Left ventricle myocardium superior (tissue), 1 donor: ENCODE results near the gene CHAF1A. TPM values are rescaled to one million over a fixed set of nuclear protein-coding genes. Genes with fewer than 3 reads are reported as not detected.

Source experiments
- ATAC-seq: fragments of 200-7000 bp; cut with Tn5 transposase; one replicate; pipeline ENCODE4 v1.9.1; 2020; ENCODE audit warnings: mild to moderate bottlenecking, moderate library complexity
- DNase-seq: peaks from one replicate; pipeline ENCODE4 v3.0.0-alpha.2; 2020
- intact Hi-C: fragments of 100-400 bp; cut with micrococcal nuclease; formaldehyde crosslinking; loops from one replicate; pipeline ENCODE4 v1.11.0; 2022
- total RNA-seq: library from RNA; stranded (reverse); fragmentation: NEBNext Ultra II Directional; extraction: Animal tissue kit (Norgen Biotek cat#: 25700); gene quantifications from one replicate; pipeline ENCODE4 v1.2.1, GENCODE V29; 2021
- donor health status: DM: no; HTN: yes; CAD: no; lungs with severe emphysema.

The CHAF1A gene
- total RNA-seq, 1 donor from 2014 or later, result 7.2 TPM

DNA sequence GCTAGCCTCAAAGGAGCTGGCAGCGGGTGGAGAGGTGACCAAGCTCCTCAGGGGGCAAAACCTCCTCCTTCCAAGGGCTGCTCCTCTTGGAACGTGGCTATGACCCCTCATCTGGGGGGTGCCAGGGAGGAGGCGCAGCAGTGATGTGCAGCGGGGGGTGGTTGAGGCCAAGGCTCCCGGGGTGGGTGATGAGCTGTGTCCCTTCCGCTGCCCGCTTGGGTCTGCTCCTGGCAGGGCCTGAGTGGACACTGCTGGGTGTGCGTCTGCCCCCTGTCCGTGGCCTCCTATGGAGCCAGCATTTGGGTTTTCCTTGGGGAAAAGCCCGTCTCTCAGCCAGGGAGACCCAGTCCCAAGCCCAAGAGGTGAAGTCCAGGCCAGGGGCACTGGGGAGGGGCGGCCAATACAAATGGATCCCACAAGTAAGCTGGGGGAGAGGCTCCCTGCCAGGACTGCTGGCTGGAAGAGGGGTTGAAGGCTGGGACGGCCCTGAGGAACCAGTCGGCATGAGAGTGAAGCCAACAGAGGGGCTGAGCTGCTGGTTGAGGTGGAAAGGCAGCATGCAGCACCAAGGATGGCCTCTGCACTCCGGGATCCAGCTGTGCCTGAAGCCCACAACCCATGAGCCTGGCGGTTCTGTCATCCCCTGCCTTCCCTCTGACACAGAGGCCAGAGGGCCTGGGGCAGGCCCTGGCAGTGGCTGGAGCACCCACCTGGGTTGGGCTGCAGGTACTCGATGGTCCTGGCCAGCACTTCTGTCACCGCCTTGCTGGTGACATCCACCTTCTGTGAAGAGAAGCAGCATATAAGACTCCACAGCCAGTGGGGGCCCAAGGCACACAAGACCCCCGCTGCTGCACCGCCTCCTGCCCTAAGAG, 36.4 kb upstream of the CHAF1A start:
- intact Hi-C loops, result no loop called here
- ATAC-seq (no peak), DNase-seq (no peak)

- no peak for DNase-seq
- ATAC-seq, result no peak
- intact Hi-C loops, result no loop called here
Measured at GRCh38 chr19:4366666-4367335, 35.6 kb upstream of the CHAF1A start.

DNA sequence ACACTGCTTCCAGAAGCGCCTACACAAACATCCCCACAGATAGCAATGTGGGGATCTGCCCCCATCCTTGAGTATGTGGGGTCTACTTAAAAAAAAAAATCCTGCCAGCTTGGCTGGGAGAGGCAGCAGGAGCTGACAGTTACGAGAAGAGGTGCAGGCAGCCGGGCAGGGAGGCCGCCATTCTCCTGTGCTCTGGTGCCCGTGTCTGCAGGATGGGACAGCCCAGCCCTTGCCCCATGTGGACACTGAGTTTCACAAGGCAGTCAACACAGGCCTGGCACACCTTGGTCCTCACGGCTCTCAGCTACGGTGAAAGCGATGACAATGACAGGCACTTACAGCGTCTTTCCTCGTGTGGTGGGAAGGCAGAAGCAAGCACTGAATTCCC, 35.1 kb upstream of the CHAF1A start:
- DNase-seq (no peak), ATAC-seq (no peak)
- intact Hi-C loops, result no loop called here

DNA sequence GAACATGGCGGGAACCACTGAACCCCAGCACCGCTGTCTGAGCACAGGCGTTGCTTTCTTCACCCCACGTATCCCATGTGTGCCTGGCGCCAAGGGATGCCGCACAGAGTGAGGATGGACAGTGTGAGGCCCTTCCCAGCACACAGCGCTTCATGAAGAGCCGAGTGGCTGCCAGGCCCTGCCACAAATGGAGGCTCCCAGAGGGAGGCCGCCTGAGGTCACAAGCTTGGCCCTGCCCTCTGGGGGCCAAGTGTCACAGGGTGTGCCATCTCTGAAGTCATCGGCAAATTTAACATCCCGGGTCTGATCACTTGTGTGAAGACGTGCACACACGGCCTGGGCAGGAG, 34.7 kb upstream of the CHAF1A start:
- ATAC-seq (peak; percentile 2), DNase-seq (no peak)
- intact Hi-C loops, result no loop called here

DNA sequence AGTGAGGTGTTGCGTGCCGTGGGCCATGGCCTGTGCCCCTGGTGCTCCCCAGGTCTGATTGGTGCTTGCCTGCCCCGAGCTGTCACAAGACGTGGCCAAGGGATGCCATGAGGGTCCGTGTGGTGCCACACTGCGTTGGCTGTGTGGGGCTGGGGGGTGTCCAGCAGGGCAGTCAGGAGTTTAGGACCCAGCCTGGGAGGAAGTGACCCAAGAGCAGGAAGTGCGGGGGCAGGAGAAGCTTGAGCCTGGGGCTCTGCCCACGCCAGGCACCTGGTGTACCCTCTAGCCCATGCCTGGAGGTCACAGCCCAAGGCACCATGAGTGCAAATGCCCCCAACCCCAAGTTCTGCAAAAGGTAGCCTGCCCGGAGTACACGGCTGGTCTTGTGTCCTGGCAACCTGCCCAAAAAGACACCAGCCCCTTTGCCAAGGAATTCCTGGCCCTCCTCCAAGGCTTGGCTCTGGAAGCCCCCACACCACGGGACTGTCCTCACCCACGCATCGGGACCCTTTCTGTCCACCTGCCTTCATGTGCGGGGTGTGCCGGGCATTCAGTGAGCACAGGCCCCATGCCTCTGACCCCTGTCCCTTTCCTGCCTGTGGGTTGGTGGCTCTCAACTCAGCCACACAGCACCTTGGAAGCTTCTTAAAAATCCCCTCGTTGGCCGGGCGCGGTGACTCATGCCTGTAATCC, 34.2 kb upstream of the CHAF1A start:
- intact Hi-C loops, result no loop called here
- ATAC-seq, result peak; percentile 12

DNA sequence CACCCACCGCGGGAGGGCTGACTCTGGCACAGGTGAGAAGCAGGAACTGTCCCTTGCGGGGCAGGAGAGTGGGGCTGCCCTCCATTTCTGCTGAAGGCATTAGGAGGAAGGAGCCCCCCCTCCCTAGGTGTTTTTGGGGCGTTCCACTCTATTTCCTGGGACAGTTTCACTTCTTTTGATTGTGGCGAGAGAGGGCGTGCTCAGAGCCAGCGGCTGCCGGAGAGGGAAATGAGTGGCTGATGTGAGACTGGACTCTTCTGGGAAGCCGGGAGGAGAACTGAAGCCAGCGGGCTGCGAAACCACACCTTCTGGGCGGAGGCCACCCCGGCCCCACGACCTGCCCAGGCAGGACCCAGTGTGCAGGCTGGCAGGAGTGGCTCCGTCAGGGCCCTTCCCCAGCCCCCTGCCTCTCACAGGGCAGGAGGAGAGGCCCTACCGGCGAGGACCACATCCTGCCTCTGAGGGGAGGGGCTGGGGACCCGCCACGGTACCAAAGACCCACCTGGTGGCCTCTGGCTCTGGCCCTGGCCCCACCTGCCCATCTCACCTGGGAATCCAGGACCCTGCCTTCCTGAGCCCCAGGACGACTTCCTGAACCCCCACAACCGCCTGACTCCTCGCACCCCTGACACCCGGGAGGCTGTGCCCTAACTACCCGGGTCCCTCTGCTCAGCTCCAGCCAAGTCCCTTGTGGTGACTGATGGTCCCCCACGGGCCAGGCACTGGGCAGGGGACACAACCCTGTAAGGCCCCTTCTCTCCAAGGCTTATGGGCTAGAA, 33.1 kb upstream of the CHAF1A start:
- intact Hi-C loops, result no loop called here
- peak; percentile 60 for DNase-seq
- ATAC-seq, result peak; percentile 8

More for the DNA sequence above, 34.2 kb upstream of the CHAF1A start:
- DNase-seq, result no peak

DNA sequence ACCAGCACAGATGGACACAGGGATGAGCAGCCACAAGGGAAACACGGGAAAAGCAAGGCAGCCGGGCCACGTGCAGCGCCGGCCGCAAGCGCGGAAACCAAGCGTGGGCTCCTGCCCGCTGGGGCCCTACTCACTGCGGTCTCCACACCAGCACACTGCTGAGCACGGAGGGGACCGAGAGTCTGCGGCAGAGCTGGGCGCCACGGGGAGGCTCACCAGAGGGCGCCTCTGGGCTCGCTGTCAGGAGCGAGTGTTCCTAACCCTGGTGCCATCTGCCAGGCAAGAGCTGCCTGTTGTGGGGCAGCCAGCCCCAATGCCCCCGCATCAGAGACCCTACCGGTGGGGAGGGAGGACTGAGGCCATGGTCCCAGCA, 32.6 kb upstream of the CHAF1A start:
- DNase-seq, result peak; percentile 71
- intact Hi-C loops, result no loop called here
- ATAC-seq, result peak; percentile 17

GRCh38 chr19:4370418-4371041, 31.9 kb upstream of the CHAF1A start:
- intact Hi-C loops, result no loop called here
- ATAC-seq (no peak), DNase-seq (no peak)

DNA sequence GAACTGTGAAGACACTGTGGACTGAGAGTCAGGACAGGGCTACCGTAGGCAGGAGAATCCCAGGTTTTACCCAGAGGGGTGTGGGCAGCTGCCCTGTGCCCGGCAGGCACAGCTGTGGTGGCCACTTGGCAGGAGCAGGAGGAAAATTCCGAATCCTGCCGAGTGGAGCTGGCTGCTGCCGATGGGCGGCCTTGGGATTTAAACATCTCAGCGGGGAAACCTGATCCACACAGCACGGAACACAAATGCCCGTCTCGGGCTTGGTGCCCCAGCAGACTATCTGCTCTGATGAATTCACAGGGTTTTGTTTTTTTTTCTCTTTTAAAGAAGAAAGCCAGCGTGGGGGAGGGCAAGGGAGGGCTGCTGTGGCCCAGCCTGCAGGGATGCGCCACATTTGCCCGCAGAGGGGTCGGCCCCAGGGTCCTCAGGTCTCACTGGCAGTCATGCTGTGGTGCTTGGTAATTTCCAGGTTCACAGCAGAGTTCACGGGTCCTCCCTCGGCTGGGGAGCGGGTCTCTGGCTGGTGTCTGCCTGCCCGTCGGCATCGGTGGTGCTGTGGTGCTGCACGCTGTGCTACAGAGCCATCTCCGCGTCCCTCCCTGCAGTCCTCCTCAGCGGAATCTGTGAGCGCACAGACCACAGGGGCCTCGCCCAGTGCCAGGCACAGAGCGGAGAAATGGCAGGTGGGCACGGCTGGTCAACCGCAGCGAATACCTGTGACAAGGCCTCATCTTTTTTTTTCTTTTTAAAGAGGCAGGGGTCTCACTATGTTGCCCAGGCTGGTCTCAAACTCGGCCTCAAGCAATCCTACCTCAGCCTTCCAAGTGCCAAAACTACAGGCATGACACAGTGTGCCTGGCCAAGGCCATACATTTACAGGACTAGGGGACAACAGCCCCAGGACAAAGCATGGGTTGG, 30.9 kb upstream of the CHAF1A start:
- ATAC-seq, result no peak
- intact Hi-C loops, result no loop called here

DNA sequence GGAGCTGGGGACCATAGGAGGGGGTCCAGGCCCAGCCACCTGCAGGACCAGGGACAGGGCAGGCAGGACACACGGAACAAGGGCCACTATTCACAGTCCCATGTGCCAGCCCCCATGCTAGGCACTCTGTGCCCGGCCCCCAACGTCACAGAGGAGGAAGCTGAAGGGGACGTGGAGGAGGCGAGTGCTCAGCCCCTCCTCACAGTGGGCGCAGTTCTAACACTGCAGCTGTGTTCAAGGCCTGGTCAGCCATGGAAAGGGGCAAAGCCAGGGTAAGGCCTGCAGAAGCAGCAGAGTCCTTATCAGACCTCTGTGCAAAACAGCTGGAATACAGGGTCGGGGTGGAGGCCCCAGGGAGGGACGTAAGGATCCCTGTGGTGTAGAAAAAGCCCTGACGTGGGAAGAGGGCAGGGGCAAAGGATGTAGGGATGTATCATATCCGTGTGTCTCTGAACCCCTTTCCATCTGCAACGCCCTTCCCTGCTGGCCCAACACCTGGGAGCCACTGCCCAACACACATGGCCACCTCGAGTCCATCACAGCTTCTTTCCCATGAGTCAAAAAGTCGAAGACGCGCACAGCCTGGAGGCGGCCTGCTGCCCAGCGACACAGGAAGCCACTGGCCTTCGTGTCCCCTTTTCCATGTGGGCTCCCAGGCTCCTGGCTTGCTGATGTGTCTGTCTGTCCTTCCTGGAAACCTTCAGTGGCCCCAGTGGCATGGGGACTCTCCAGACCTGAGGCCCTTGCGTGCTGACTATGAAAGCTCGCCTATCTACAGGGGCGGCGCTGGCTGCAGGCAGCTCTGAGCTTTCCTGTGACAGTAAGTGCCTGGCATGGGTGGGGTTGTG, 30.1 kb upstream of the CHAF1A start:
- DNase-seq (no peak), ATAC-seq (no peak)
- intact Hi-C loops, result no loop called here

More for the DNA sequence above, 30.9 kb upstream of the CHAF1A start:
- DNase-seq, result no peak

DNA sequence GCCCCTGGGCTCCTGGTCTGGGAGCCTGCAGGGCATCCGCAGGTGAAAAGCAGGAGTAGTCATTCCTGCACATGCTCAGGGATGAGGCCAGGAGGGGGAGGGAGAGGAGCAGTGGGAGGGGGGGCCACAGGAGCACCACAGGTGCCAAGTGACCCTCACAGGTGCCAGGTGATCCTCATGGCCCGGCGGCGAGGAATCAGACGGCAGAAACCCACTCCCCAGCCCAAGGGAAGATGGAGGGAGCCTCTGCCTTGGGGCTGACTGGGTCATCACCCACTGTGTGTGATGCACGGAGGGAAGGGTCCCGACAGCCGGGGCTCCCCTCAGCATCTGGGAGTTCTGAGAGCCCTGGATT, 29.4 kb upstream of the CHAF1A start:
- no peak for DNase-seq
- no peak for ATAC-seq
- intact Hi-C loops, result no loop called here

DNA sequence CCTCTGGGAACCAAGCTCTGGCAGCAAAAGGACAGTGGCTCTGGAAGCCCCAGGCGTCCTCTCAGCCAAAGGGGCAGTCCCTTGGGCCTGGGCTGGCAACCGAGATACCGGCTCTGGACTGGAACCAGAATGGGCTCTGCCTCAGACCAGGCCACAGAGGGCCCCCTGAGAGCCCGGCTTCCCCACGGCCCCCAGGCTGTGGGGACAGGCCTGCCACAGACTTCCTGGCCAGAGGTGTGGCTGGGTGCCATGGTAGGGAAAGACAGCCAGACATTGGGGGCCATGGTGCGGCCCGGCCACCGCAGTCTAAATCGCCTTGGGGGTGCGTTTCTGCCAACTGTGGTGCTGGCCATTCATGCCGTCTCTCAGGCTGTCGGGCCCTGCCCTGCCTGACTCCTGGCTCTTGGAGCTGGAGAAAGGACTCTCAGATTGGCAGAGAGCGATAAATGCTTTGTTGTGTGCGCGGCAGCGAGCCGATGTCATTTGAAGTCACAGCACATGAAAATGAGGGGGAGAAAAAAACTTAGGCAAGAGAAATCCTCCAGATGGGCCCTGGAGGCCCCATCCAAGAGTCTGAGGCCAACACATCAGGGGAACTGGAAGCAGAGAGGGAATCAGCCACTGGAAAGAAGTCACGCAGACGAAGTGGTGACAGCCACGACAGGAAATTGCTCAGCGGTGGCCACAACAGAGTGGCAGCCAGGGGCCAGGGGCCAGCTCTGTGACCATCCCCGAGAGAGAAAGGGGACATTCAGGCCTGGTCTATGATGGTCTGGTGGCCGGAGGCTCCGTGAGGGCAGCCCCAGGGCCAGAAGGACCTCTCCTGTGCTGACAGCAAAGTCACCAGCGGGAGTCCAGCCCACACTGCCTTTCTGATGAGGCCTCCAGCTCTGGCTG, 28.6 kb upstream of the CHAF1A start:
- DNase-seq, result peak; percentile 76
- ATAC-seq, result peak; percentile 50
- intact Hi-C loops, result no loop called here

- ATAC-seq (peak; percentile 74), DNase-seq (peak; percentile 85)
- intact Hi-C loops, result no loop called here
Measured at GRCh38 chr19:4374498-4375163, 27.8 kb upstream of the CHAF1A start.

- DNase-seq, result no peak
- intact Hi-C loops, result no loop called here
- peak; percentile 1 for ATAC-seq
Measured at GRCh38 chr19:4375164-4376027, 27.0 kb upstream of the CHAF1A start.
